PFSK-1 (cell line): ENCODE results near the gene TGFBR1.

Source experiments
- POLR2AphosphoS5 ChIP-seq: IDR thresholded peaks from 2 replicates; pipeline ENCODE4 v1.6.1; 2012; ENCODE audit warnings: low read depth, mild to moderate bottlenecking, control low read depth, low read length, moderate library complexity
- TAF1 ChIP-seq: IDR thresholded peaks from 2 replicates; pipeline ENCODE4 v1.6.1; 2012; ENCODE audit warnings: low read length, control low read depth, borderline replicate concordance; ENCODE audit not compliant: insufficient read depth
- TF ChIP-seq, protein P1 (sequence below), 2 experiments: IDR thresholded peaks; 2 replicates each; pipeline versions ENCODE4 v1.6.1 to v1.8.0; 2011 to 2012; ENCODE audit warnings: low read depth in 2 of 2, low read length in 2 of 2, control low read depth in 1 of 2, inconsistent platforms in 1 of 2, mild to moderate bottlenecking in 1 of 2, moderate library complexity in 1 of 2; ENCODE audit not compliant: insufficient read depth in 1 of 2

DNA sequence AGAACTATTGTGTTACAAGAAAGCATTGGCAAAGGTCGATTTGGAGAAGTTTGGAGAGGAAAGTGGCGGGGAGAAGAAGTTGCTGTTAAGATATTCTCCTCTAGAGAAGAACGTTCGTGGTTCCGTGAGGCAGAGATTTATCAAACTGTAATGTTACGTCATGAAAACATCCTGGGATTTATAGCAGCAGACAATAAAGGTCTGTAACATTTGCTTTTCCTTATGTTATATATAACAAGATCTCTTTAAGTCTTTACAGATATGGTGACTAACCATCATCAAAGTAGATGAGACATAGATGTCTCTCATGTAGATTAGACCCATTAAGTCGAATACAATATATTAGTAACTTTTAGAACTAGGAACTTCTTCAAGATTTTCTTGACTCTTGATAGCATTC lies 33.0 kb downstream of the TGFBR1 start:
- TF ChIP-seq POLR2AphosphoS5 (no peak), TAF1 (no peak)
- TF ChIP-seq, protein P1, sequence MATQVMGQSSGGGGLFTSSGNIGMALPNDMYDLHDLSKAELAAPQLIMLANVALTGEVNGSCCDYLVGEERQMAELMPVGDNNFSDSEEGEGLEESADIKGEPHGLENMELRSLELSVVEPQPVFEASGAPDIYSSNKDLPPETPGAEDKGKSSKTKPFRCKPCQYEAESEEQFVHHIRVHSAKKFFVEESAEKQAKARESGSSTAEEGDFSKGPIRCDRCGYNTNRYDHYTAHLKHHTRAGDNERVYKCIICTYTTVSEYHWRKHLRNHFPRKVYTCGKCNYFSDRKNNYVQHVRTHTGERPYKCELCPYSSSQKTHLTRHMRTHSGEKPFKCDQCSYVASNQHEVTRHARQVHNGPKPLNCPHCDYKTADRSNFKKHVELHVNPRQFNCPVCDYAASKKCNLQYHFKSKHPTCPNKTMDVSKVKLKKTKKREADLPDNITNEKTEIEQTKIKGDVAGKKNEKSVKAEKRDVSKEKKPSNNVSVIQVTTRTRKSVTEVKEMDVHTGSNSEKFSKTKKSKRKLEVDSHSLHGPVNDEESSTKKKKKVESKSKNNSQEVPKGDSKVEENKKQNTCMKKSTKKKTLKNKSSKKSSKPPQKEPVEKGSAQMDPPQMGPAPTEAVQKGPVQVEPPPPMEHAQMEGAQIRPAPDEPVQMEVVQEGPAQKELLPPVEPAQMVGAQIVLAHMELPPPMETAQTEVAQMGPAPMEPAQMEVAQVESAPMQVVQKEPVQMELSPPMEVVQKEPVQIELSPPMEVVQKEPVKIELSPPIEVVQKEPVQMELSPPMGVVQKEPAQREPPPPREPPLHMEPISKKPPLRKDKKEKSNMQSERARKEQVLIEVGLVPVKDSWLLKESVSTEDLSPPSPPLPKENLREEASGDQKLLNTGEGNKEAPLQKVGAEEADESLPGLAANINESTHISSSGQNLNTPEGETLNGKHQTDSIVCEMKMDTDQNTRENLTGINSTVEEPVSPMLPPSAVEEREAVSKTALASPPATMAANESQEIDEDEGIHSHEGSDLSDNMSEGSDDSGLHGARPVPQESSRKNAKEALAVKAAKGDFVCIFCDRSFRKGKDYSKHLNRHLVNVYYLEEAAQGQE (IDR thresholded peaks at IDR 0.05; ENCODE audit: insufficient read depth in 1 of 2, low read depth in 2 of 2, low read length in 2 of 2) = no peak
